Ectodermal cell (in vitro differentiated cells): ENCODE results near the gene RBMS1.
"Not testable (repeated sequence)": the region's sequence is repeated elsewhere in the genome, so short reads cannot be mapped to it uniquely, and the experiment has no call there.

ENCODE experiments used
- H3K27ac ChIP-seq: 2 replicates; pipeline ENCODE4 v1.7.0; 2013; ENCODE audit warnings: mild to moderate bottlenecking, low read depth, low read length; ENCODE audit not compliant: insufficient read depth, poor library complexity, severe bottlenecking
- H3K27me3 ChIP-seq: 2 replicates; pipeline ENCODE4 v1.7.0; 2013; ENCODE audit warnings: mild to moderate bottlenecking, low read length; ENCODE audit not compliant: insufficient read depth, control insufficient read depth, poor library complexity, severe bottlenecking
- H3K36me3 ChIP-seq: one replicate; pipeline ENCODE4 v1.7.0; 2013; ENCODE audit warnings: low read length; ENCODE audit not compliant: control insufficient read depth, insufficient read depth
- H3K4me1 ChIP-seq: one replicate; pipeline ENCODE4 v1.7.0; 2013; ENCODE audit warnings: low read length; ENCODE audit not compliant: control insufficient read depth, insufficient read depth
- H3K4me3 ChIP-seq: 2 replicates; pipeline ENCODE4 v1.7.0; 2013; ENCODE audit warnings: low read depth, low read length, control low read depth; ENCODE audit not compliant: insufficient read depth
- H3K9me3 ChIP-seq: 2 replicates; pipeline ENCODE4 v1.7.0; 2013; ENCODE audit warnings: mild to moderate bottlenecking, low read length, moderate library complexity; ENCODE audit not compliant: control insufficient read depth
- WGBS, 2 experiments: methylation state at CpG; one replicate each; pipeline ENCODE4 v1.1.7; 2013; ENCODE audit warnings: missing lambda C conversion rate in 2 of 2; 5-methylcytosine and 5-hydroxymethylcytosine counted together

The RBMS1 gene

GRCh38 chr2:160427629-160428404 lies 65.8 kb downstream of the RBMS1 start:
- no peaks in the 10 kb centered on the region for H3K27me3 ChIP-seq
- H3K27ac ChIP-seq, result no peak overlapping the region
- WGBS, 2 experiments, result 90 to 95% methylated on average over 6 of the region's 7 CpGs
- H3K4me1 ChIP-seq, result no peaks in the 10 kb centered on the region
- H3K9me3 ChIP-seq, result no peaks in the 10 kb centered on the region
- no peaks in the 10 kb centered on the region for H3K36me3 ChIP-seq
- H3K4me3 ChIP-seq, result no peak overlapping the region

GRCh38 chr2:160426604-160427003 lies 67.0 kb downstream of the RBMS1 start:
- Histone ChIP-seq H3K36me3 (no peaks in the 10 kb centered on the region), H3K4me3 (no peak overlapping the region), H3K27me3 (no peaks in the 10 kb centered on the region), H3K4me1 (no peaks in the 10 kb centered on the region), H3K9me3 (no peaks in the 10 kb centered on the region), H3K27ac (no peak overlapping the region)
- 54 to 71% methylated on average over 3 to 5 of the region's 5 CpGs for WGBS, 2 experiments

- 93 to 96% methylated on average over 4 of the region's 4 CpGs for WGBS, 2 experiments
- H3K27ac ChIP-seq, result no peak overlapping the region
- H3K4me1 ChIP-seq, result no peaks in the 10 kb centered on the region
- no peaks in the 10 kb centered on the region for H3K27me3 ChIP-seq
- H3K9me3 ChIP-seq, result no peaks in the 10 kb centered on the region
- H3K4me3 ChIP-seq, result no peak overlapping the region
- H3K36me3 ChIP-seq, result no peaks in the 10 kb centered on the region
Measured at GRCh38 chr2:160425434-160426151, 68.0 kb downstream of the RBMS1 start.

- H3K27me3 ChIP-seq, result no peaks in the 10 kb centered on the region
- 94 to 96% methylated on average over 4 of the region's 4 CpGs for WGBS, 2 experiments
Measured at GRCh38 chr2:160423126-160423525, 70.5 kb downstream of the RBMS1 start.

GRCh38 chr2:160421646-160422501 lies 71.7 kb downstream of the RBMS1 start:
- WGBS, 2 experiments, result 87 to 96% methylated on average over 2 of the region's 3 CpGs
- H3K27me3 ChIP-seq, H3K27ac ChIP-seq, H3K36me3 ChIP-seq, H3K9me3 ChIP-seq, H3K4me1 ChIP-seq, H3K4me3 ChIP-seq: not testable (repeated sequence)

More at GRCh38 chr2:160423126-160423525, 70.5 kb downstream of the RBMS1 start:
- no peaks in the 10 kb centered on the region for H3K9me3 ChIP-seq
- H3K36me3 ChIP-seq, result no peaks in the 10 kb centered on the region
- H3K4me3 ChIP-seq, result no peak overlapping the region
- no peaks in the 10 kb centered on the region for H3K4me1 ChIP-seq
- no peak overlapping the region for H3K27ac ChIP-seq

- Histone ChIP-seq H3K9me3 (no peaks in the 10 kb centered on the region), H3K36me3 (no peaks in the 10 kb centered on the region), H3K4me1 (no peaks in the 10 kb centered on the region), H3K4me3 (no peak overlapping the region), H3K27ac (no peak overlapping the region), H3K27me3 (no peaks in the 10 kb centered on the region)
- WGBS, 2 experiments, result 94% methylated on average over 4 of the region's 4 CpGs
Measured at GRCh38 chr2:160420711-160421110, 72.9 kb downstream of the RBMS1 start.

- 86 to 90% methylated on average over 3 of the region's 3 CpGs for WGBS, 2 experiments
- no peak overlapping the region for H3K4me3 ChIP-seq
- H3K9me3 ChIP-seq, result no peaks in the 10 kb centered on the region
- H3K27ac ChIP-seq, result no peak overlapping the region
- H3K27me3 ChIP-seq, result no peaks in the 10 kb centered on the region
- H3K36me3 ChIP-seq, result no peaks in the 10 kb centered on the region
- H3K4me1 ChIP-seq, result no peaks in the 10 kb centered on the region
Measured at GRCh38 chr2:160419776-160420505, 73.7 kb downstream of the RBMS1 start.

- Histone ChIP-seq H3K4me1 (no peaks in the 10 kb centered on the region), H3K27me3 (no peaks in the 10 kb centered on the region), H3K27ac (no peak overlapping the region), H3K9me3 (no peaks in the 10 kb centered on the region), H3K36me3 (no peaks in the 10 kb centered on the region), H3K4me3 (no peak overlapping the region)
- WGBS, 2 experiments, result no CpG with 5 or more reads among the region's 1 CpG
Measured at GRCh38 chr2:160418853-160419252, 74.8 kb downstream of the RBMS1 start.

- WGBS, 2 experiments, result 100% methylated on average over 1 of the region's 1 CpG
- no peak overlapping the region for H3K27ac ChIP-seq
- no peaks in the 10 kb centered on the region for H3K27me3 ChIP-seq
- no peaks in the 10 kb centered on the region for H3K36me3 ChIP-seq
- H3K9me3 ChIP-seq, result no peaks in the 10 kb centered on the region
- no peak overlapping the region for H3K4me3 ChIP-seq
- H3K4me1 ChIP-seq, result no peaks in the 10 kb centered on the region
Measured at GRCh38 chr2:160418398-160418765, 75.2 kb downstream of the RBMS1 start.
